NT2/D1 (cell line): ENCODE measurements around the gene AGBL5.

ENCODE experiments used
- SUZ12 ChIP-seq: IDR thresholded peaks from 2 replicates; pipeline ENCODE4 v1.6.1; 2011; ENCODE audit not compliant: insufficient read length, insufficient read depth; ENCODE audit errors: extremely low read depth
- YY1 ChIP-seq: IDR thresholded peaks from 2 replicates; pipeline ENCODE4 v1.6.1; 2011; ENCODE audit not compliant: insufficient read length, insufficient read depth
- ZNF274 ChIP-seq: IDR thresholded peaks from 2 replicates; pipeline ENCODE4 v1.6.1; 2011; ENCODE audit warnings: mild to moderate bottlenecking, low read depth, low read length

- TF ChIP-seq SUZ12 (no peak), ZNF274 (no peak), YY1 (no peak)
Observed at GRCh38 chr2:27027211-27027651, 24.2 kb upstream of the AGBL5 start.
